NOMO-1 (cell line): ENCODE results near the gene VPS35L.
"Not testable (repeated sequence)": the region's sequence is repeated elsewhere in the genome, so short reads cannot be mapped to it uniquely, and the experiment has no call there.

Experiments used
- DNase-seq, 2 experiments: peaks; one replicate each; lab custom pipeline; 2025; ENCODE audit not compliant: unreplicated experiment in 2 of 2; lab: John Stamatoyannopoulos, UW

Gene VPS35L

GRCh38 chr16:19642501-19642900, 87.0 kb downstream of the VPS35L start:
- DNase-seq = no peak

GRCh38 chr16:19644877-19645276, 89.4 kb downstream of the VPS35L start:
- DNase-seq = no peak

GRCh38 chr16:19645557-19645981, 90.1 kb downstream of the VPS35L start:
- DNase-seq = no peak

- no peak for DNase-seq
These were observed 94.5 kb downstream of the VPS35L start for GRCh38 chr16:19649980-19650379.

- no peak for DNase-seq
These were observed 98.6 kb downstream of the VPS35L start for GRCh38 chr16:19654147-19654546.

- DNase-seq = no peak
These were observed 99.8 kb downstream of the VPS35L start for GRCh38 chr16:19655242-19655777.

- no peak for DNase-seq
These were observed 102.3 kb downstream of the VPS35L start for GRCh38 chr16:19657831-19658230.

GRCh38 chr16:19659554-19659953, 104.1 kb downstream of the VPS35L start:
- no peak for DNase-seq

- no peak for DNase-seq
These were observed 104.9 kb downstream of the VPS35L start for GRCh38 chr16:19660432-19660831.

- DNase-seq = no peak
These were observed 106.8 kb downstream of the VPS35L start for GRCh38 chr16:19662351-19662750.

- DNase-seq = no peak
These were observed 108.7 kb downstream of the VPS35L start for GRCh38 chr16:19664166-19664565.

- not testable (repeated sequence) for DNase-seq
These were observed 109.8 kb downstream of the VPS35L start for GRCh38 chr16:19665313-19665712.

- DNase-seq = no peak
These were observed 111.0 kb downstream of the VPS35L start for GRCh38 chr16:19666477-19666876.

GRCh38 chr16:19672378-19672777, 116.9 kb downstream of the VPS35L start:
- no peak for DNase-seq

GRCh38 chr16:19674485-19674884, 119.0 kb downstream of the VPS35L start:
- DNase-seq = no peak

- DNase-seq = no peak
These were observed 121.9 kb downstream of the VPS35L start for GRCh38 chr16:19677402-19677801.

- DNase-seq = no peak
These were observed 123.3 kb downstream of the VPS35L start for GRCh38 chr16:19678804-19679203.

GRCh38 chr16:19679281-19679680, 123.8 kb downstream of the VPS35L start:
- DNase-seq = not testable (repeated sequence)

GRCh38 chr16:19680881-19681340, 125.4 kb downstream of the VPS35L start:
- DNase-seq = no peak

- DNase-seq = no peak
These were observed 126.1 kb downstream of the VPS35L start for GRCh38 chr16:19681637-19682036.

GRCh38 chr16:19683453-19684236, 128.1 kb downstream of the VPS35L start:
- no peak for DNase-seq

- DNase-seq = no peak
These were observed 129.7 kb downstream of the VPS35L start for GRCh38 chr16:19685176-19685575.
